ENCODE measurements around the gene COG5. TPM values are rescaled to one million over a fixed set of nuclear protein-coding genes. Genes with fewer than 3 reads are reported as not detected.

Gene COG5
- total RNA-seq, 1 donor from 2014 or later: 37.1 TPM

DNA sequence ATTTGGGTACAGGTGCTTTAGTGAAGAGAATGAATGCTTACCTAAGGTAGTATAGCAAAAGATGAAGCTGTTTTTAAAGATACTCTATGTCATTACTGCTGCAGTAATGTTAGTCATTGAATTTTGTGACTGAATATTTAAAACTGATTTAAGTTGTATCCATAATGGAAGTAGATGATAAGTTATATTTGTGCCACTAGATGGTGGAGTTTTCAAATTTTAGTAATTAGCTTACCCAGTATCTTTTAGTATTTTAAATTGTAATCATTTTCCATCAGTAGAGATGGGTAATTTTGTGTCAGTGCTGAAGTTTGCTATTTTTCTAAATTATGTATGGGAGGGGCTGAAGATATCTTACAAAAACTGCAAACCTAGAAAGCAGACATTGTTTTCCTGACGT, 369.7 kb downstream of the COG5 start:
- TF ChIP-seq, protein P1, sequence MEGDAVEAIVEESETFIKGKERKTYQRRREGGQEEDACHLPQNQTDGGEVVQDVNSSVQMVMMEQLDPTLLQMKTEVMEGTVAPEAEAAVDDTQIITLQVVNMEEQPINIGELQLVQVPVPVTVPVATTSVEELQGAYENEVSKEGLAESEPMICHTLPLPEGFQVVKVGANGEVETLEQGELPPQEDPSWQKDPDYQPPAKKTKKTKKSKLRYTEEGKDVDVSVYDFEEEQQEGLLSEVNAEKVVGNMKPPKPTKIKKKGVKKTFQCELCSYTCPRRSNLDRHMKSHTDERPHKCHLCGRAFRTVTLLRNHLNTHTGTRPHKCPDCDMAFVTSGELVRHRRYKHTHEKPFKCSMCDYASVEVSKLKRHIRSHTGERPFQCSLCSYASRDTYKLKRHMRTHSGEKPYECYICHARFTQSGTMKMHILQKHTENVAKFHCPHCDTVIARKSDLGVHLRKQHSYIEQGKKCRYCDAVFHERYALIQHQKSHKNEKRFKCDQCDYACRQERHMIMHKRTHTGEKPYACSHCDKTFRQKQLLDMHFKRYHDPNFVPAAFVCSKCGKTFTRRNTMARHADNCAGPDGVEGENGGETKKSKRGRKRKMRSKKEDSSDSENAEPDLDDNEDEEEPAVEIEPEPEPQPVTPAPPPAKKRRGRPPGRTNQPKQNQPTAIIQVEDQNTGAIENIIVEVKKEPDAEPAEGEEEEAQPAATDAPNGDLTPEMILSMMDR (IDR thresholded peaks at IDR 0.05; ENCODE audit: insufficient read depth, low read length, poor library complexity, severe bottlenecking): no peak
- H3K36me3 ChIP-seq (ENCODE audit: control insufficient read depth, insufficient read depth, low read length): no peaks in the 10 kb centered on the region
- no peak overlapping the region for H3K4me3 ChIP-seq (ENCODE audit: low read depth, low read length)
- no peaks in the 10 kb centered on the region for H3K27me3 ChIP-seq (ENCODE audit: control insufficient read depth, insufficient read depth, low read length)
- no peak for DNase-seq (ENCODE audit: low read depth)

- TF ChIP-seq, protein P1 (IDR thresholded peaks at IDR 0.05; ENCODE audit: insufficient read depth, low read length, poor library complexity, severe bottlenecking): no peak
- no peak for DNase-seq (ENCODE audit: low read depth)
- Histone ChIP-seq H3K27me3 (ENCODE audit: control insufficient read depth, insufficient read depth, low read length) (no peaks in the 10 kb centered on the region), H3K36me3 (ENCODE audit: control insufficient read depth, insufficient read depth, low read length) (no peaks in the 10 kb centered on the region), H3K4me3 (ENCODE audit: low read depth, low read length) (no peak overlapping the region)
Measured at GRCh38 chr7:107190090-107190489, 373.6 kb downstream of the COG5 start.

GRCh38 chr7:107187774-107188173, 375.9 kb downstream of the COG5 start:
- no peaks in the 10 kb centered on the region for H3K36me3 ChIP-seq (ENCODE audit: control insufficient read depth, insufficient read depth, low read length)
- TF ChIP-seq, protein P1 (IDR thresholded peaks at IDR 0.05; ENCODE audit: insufficient read depth, low read length, poor library complexity, severe bottlenecking): no peak
- no peaks in the 10 kb centered on the region for H3K27me3 ChIP-seq (ENCODE audit: control insufficient read depth, insufficient read depth, low read length)
- no peak for DNase-seq (ENCODE audit: low read depth)
- no peak overlapping the region for H3K4me3 ChIP-seq (ENCODE audit: low read depth, low read length)

DNA sequence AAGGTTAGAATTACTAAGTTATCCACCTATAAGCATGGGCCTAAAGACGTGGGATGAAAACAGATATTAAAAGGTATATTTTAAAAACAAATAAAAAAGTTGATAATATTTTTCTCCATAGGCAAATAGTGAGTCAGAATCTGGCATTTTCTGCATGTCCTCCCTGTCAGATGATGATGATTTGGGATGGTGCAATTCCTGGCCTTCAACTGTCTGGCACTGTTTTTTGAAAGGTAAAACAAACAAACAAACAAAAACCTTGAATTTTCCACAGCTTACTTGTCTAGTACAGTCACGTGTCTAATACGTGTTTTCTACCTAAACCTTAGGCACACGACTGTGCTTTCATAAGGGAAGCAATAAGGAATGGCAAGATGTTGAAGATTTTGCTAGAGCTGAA, 377.5 kb downstream of the COG5 start:
- TF ChIP-seq, protein P1 (IDR thresholded peaks at IDR 0.05; ENCODE audit: insufficient read depth, low read length, poor library complexity, severe bottlenecking): no peak
- no peaks in the 10 kb centered on the region for H3K27me3 ChIP-seq (ENCODE audit: control insufficient read depth, insufficient read depth, low read length)
- no peaks in the 10 kb centered on the region for H3K36me3 ChIP-seq (ENCODE audit: control insufficient read depth, insufficient read depth, low read length)
- H3K4me3 ChIP-seq (ENCODE audit: low read depth, low read length): no peak overlapping the region
- no peak for DNase-seq (ENCODE audit: low read depth)

DNA sequence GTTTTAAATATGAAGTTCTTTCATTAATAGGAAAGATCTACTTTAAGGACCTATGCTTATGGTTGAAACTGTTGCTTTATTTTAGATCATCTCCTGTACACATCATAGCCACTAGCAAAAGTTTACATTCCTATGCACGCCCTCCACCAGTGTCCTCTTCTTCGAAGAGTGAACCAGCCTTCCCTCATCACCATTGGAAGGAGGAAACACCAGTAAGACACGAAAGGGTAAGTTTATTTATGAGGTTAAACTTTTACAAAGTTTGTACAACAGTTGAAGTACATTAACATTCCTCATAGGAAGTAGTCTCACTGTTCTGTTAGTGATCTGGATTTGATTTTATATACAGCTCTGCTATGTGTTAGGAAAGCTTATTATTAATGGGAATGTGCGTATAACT, 378.0 kb downstream of the COG5 start:
- TF ChIP-seq, protein P1 (IDR thresholded peaks at IDR 0.05; ENCODE audit: insufficient read depth, low read length, poor library complexity, severe bottlenecking): no peak
- Histone ChIP-seq H3K4me3 (ENCODE audit: low read depth, low read length) (no peak overlapping the region), H3K27me3 (ENCODE audit: control insufficient read depth, insufficient read depth, low read length) (no peaks in the 10 kb centered on the region), H3K36me3 (ENCODE audit: control insufficient read depth, insufficient read depth, low read length) (no peaks in the 10 kb centered on the region)
- DNase-seq (ENCODE audit: low read depth): no peak

DNA sequence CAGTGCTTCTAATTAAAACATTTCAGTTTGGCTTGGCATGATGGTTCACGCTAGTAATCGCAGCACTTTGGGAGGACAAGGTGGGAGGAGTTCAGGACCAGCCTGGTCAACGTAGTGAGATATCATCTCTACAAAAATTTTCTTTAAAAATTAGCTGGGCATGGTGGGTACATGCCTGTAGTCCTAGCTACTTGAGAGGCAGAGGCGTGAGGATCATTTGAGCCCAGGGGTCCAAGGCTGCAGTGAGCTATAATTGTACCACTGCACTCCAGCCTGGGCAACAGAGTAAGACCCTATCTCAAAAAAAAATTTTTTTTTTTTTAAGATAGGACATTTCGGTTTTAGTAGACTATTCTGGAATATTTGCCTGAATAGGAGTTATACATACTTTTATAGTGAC, 382.5 kb downstream of the COG5 start:
- DNase-seq (ENCODE audit: low read depth): no peak
- no peaks in the 10 kb centered on the region for H3K36me3 ChIP-seq (ENCODE audit: control insufficient read depth, insufficient read depth, low read length)
- H3K27me3 ChIP-seq (ENCODE audit: control insufficient read depth, insufficient read depth, low read length): no peaks in the 10 kb centered on the region
- no peak overlapping the region for H3K4me3 ChIP-seq (ENCODE audit: low read depth, low read length)
- TF ChIP-seq, protein P1 (IDR thresholded peaks at IDR 0.05; ENCODE audit: insufficient read depth, low read length, poor library complexity, severe bottlenecking): no peak

All from kidney epithelial cell (primary cell).